Measurements from ENCODE around the gene FALEC.

GRCh38 chr1:150476754-150477153 is 38.8 kb upstream of the FALEC start:
- no peak for TF ChIP-seq POLR2A (IDR thresholded peaks at IDR 0.05)
- no peak for TF ChIP-seq CTCF (IDR thresholded peaks at IDR 0.05)

Data from lower leg skin (tissue), 3 donors.